ENCODE data around the gene CLIC2.
A peak's percentile ranks its signal among the peaks of the same experiment; 100 is the strongest.
"Not testable (repeated sequence)": the region's sequence is repeated elsewhere in the genome, so short reads cannot be mapped to it uniquely, and the experiment has no call there.

CLIC2 gene

GRCh38 chrX:155334486-155335336 lies at the start of gene CLIC2:
TSS of gene CLIC2 (minus strand) at chrX:155334614. CDS start at chrX:155334427, 187 bp downstream.
- Histone ChIP-seq H3K27ac (ENCODE audit: low read depth, low read length) (peak within 1 kb of the TSS; percentile 77), H3K4me1 (ENCODE audit: control insufficient read depth, insufficient read depth, low read length, unreplicated experiment) (no peaks in the 10 kb centered on the region), H3K79me2 (ENCODE audit: control insufficient read depth, insufficient read depth, low read length, unreplicated experiment) (peaks cover 8% of the 10 kb centered on the region), H3K4me3 (ENCODE audit: low read depth, low read length) (peak within 1 kb of the TSS; percentile 80), H2AFZ (ENCODE audit: low read length, unreplicated experiment) (peak within 1 kb of the TSS; percentile 91), H3K36me3 (ENCODE audit: insufficient read depth, low read length) (no peaks in the 10 kb centered on the region), H3K27me3 (ENCODE audit: insufficient read depth, low read length) (no peaks in the 10 kb centered on the region)

DNA sequence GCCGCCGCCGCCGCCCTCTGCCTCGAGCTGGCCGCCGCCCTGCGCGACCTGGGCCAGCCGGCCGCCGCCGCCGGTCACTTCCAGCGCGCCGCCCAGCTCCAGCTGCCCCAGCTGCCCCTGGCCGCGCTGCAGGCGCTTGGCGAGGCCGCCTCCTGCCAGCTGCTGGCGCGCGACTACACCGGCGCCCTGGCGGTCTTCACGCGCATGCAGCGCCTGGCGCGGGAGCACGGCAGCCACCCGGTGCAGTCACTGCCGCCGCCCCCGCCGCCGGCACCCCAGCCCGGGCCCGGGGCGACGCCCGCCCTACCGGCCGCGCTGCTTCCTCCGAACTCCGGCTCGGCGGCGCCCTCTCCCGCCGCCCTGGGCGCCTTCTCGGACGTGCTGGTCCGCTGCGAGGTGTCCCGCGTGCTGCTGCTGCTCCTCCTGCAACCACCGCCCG lies 48.1 kb upstream of the CLIC2 start:
- H3K79me2 ChIP-seq (ENCODE audit: control insufficient read depth, insufficient read depth, low read length, unreplicated experiment); H3K36me3 ChIP-seq (ENCODE audit: insufficient read depth, low read length); H3K27ac ChIP-seq (ENCODE audit: low read depth, low read length); H3K27me3 ChIP-seq (ENCODE audit: insufficient read depth, low read length); H3K4me3 ChIP-seq (ENCODE audit: low read depth, low read length); H2AFZ ChIP-seq (ENCODE audit: low read length, unreplicated experiment); H3K4me1 ChIP-seq (ENCODE audit: control insufficient read depth, insufficient read depth, low read length, unreplicated experiment): not testable (repeated sequence)

DNA sequence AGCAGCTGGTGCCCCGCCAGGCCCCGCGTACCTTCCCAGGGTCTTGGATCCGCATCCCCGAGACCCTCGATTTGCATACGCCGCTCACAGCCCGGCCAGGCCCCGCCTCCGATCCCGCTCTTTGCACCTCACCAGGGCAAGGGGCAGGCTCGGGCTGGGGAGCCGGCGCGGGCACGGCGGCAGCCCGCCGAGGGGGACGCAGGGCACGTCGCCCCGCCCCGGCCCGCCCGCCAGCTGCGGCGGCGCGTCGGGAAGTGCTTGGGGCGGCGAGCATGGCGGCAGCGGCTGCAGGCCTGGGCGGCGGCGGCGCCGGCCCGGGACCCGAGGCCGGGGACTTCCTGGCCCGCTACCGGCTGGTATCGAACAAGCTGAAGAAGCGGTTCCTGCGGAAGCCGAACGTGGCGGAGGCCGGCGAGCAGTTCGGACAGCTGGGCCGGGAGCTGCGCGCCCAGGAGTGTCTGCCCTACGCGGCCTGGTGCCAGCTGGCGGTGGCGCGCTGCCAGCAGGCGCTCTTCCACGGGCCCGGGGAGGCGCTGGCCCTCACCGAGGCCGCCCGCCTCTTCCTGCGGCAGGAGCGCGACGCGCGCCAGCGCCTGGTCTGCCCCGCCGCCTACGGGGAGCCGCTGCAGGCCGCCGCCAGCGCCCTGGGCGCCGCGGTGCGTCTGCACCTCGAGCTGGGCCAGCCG lies 47.6 kb upstream of the CLIC2 start, which contains the start of gene F8A2:
Gene F8A2, plus strand, starts transcription at position 253 of the 686 bp plus-strand sequence. Its CDS starts 20 bp downstream, at position 273.
- H3K4me1 ChIP-seq (ENCODE audit: control insufficient read depth, insufficient read depth, low read length, unreplicated experiment); H3K79me2 ChIP-seq (ENCODE audit: control insufficient read depth, insufficient read depth, low read length, unreplicated experiment); H2AFZ ChIP-seq (ENCODE audit: low read length, unreplicated experiment); H3K4me3 ChIP-seq (ENCODE audit: low read depth, low read length); H3K27ac ChIP-seq (ENCODE audit: low read depth, low read length); H3K36me3 ChIP-seq (ENCODE audit: insufficient read depth, low read length); H3K27me3 ChIP-seq (ENCODE audit: insufficient read depth, low read length): not testable (repeated sequence)

- not testable (repeated sequence) for H3K4me3 ChIP-seq (ENCODE audit: low read depth, low read length); H2AFZ ChIP-seq (ENCODE audit: low read length, unreplicated experiment); H3K27ac ChIP-seq (ENCODE audit: low read depth, low read length); H3K4me1 ChIP-seq (ENCODE audit: control insufficient read depth, insufficient read depth, low read length, unreplicated experiment); H3K27me3 ChIP-seq (ENCODE audit: insufficient read depth, low read length); H3K36me3 ChIP-seq (ENCODE audit: insufficient read depth, low read length); H3K79me2 ChIP-seq (ENCODE audit: control insufficient read depth, insufficient read depth, low read length, unreplicated experiment)
Observed at GRCh38 chrX:155379802-155380201, 45.4 kb upstream of the CLIC2 start.

GRCh38 chrX:155373777-155374458 lies 39.5 kb upstream of the CLIC2 start:
- H3K27ac ChIP-seq (ENCODE audit: low read depth, low read length); H3K79me2 ChIP-seq (ENCODE audit: control insufficient read depth, insufficient read depth, low read length, unreplicated experiment); H3K4me3 ChIP-seq (ENCODE audit: low read depth, low read length); H3K27me3 ChIP-seq (ENCODE audit: insufficient read depth, low read length); H2AFZ ChIP-seq (ENCODE audit: low read length, unreplicated experiment); H3K4me1 ChIP-seq (ENCODE audit: control insufficient read depth, insufficient read depth, low read length, unreplicated experiment); H3K36me3 ChIP-seq (ENCODE audit: insufficient read depth, low read length): not testable (repeated sequence)

GRCh38 chrX:155363712-155364111 lies 29.3 kb upstream of the CLIC2 start:
- H2AFZ ChIP-seq (ENCODE audit: low read length, unreplicated experiment); H3K27ac ChIP-seq (ENCODE audit: low read depth, low read length); H3K27me3 ChIP-seq (ENCODE audit: insufficient read depth, low read length); H3K4me3 ChIP-seq (ENCODE audit: low read depth, low read length); H3K4me1 ChIP-seq (ENCODE audit: control insufficient read depth, insufficient read depth, low read length, unreplicated experiment); H3K79me2 ChIP-seq (ENCODE audit: control insufficient read depth, insufficient read depth, low read length, unreplicated experiment); H3K36me3 ChIP-seq (ENCODE audit: insufficient read depth, low read length): not testable (repeated sequence)

DNA sequence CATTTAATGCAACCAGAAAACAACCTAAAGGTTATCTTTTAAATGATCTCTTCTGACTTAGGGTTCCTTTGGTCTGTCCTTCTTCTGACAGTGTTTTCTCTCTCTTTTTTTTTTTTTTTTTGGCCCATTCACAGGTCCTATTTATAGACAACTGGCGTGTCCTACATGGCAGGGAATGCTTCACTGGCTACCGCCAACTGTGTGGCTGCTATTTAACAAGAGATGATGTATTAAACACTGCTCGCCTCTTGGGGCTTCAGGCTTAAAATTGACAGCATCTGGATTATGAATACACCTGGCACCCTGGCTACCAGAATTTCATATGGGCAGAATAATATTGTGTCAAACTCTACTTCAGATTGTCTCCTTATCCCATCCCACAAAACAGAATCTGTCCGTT lies 15.0 kb upstream of the CLIC2 start:
- H3K27ac ChIP-seq (ENCODE audit: low read depth, low read length); H3K79me2 ChIP-seq (ENCODE audit: control insufficient read depth, insufficient read depth, low read length, unreplicated experiment); H2AFZ ChIP-seq (ENCODE audit: low read length, unreplicated experiment); H3K27me3 ChIP-seq (ENCODE audit: insufficient read depth, low read length); H3K4me3 ChIP-seq (ENCODE audit: low read depth, low read length); H3K4me1 ChIP-seq (ENCODE audit: control insufficient read depth, insufficient read depth, low read length, unreplicated experiment); H3K36me3 ChIP-seq (ENCODE audit: insufficient read depth, low read length): not testable (repeated sequence)

DNA sequence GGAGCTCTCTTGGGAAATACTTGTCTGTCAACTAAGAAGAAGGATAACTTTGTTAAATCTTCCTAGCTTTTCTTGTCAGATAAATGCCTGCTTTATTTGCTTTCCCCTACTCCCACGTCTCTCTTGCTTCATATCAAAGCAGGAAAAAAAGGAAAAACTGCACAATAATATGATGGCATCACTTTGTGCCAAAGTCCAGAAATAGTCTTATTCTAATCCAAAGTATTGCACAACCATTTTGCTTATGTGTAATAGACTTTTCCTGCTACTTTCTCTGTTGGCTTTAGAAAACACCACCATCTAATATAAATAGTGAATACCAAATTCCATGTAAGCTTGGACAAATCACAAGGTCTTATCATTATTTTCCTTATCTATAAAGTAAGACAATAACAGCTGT lies 11.3 kb upstream of the CLIC2 start:
- not testable (repeated sequence) for H3K79me2 ChIP-seq (ENCODE audit: control insufficient read depth, insufficient read depth, low read length, unreplicated experiment); H3K27me3 ChIP-seq (ENCODE audit: insufficient read depth, low read length); H3K4me1 ChIP-seq (ENCODE audit: control insufficient read depth, insufficient read depth, low read length, unreplicated experiment); H3K4me3 ChIP-seq (ENCODE audit: low read depth, low read length); H3K27ac ChIP-seq (ENCODE audit: low read depth, low read length); H2AFZ ChIP-seq (ENCODE audit: low read length, unreplicated experiment); H3K36me3 ChIP-seq (ENCODE audit: insufficient read depth, low read length)

- not testable (repeated sequence) for H3K79me2 ChIP-seq (ENCODE audit: control insufficient read depth, insufficient read depth, low read length, unreplicated experiment); H3K4me1 ChIP-seq (ENCODE audit: control insufficient read depth, insufficient read depth, low read length, unreplicated experiment); H3K4me3 ChIP-seq (ENCODE audit: low read depth, low read length); H3K27me3 ChIP-seq (ENCODE audit: insufficient read depth, low read length); H2AFZ ChIP-seq (ENCODE audit: low read length, unreplicated experiment); H3K36me3 ChIP-seq (ENCODE audit: insufficient read depth, low read length)
- 0 out of 2 replicates have a peak overlapping the region, but pooled peaks have one; percentile 61 for H3K27ac ChIP-seq (ENCODE audit: low read depth, low read length)
Observed at GRCh38 chrX:155335337-155335712, 911 bp upstream of the CLIC2 start.

DNA sequence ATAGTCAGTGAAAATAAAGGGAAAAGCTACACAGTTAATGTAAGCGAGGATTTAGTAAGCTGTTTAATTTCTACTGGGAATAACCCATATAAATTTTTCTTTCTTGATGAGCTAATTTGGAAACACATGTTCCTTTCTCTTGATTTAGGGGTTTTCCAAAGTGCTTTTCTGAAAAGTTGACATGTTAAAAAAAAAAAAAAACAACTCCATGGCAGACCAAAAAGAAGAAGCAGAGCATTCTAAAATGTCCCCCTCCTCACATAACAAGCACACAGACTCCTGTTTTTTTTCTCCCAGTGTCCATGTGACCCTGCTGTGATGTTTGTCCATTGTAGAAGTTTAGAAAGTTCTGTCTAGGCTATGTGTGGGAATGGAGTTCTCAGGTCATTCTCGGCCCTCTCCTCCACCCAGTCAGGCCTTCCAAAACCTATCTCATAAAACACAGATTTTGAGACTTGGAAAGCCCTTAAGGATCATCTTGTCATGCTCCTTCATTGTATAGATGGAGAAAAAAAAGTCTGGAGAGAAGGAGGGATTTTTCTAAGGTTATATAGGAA lies 792 bp downstream of the CLIC2 start:
- peak overlapping the region; percentile 77 for H3K27ac ChIP-seq (ENCODE audit: low read depth, low read length)
- no peaks in the 10 kb centered on the region for H3K27me3 ChIP-seq (ENCODE audit: insufficient read depth, low read length)
- peak overlapping the region; percentile 50 for H2AFZ ChIP-seq (ENCODE audit: low read length, unreplicated experiment)
- peaks cover 8% of the 10 kb centered on the region for H3K79me2 ChIP-seq (ENCODE audit: control insufficient read depth, insufficient read depth, low read length, unreplicated experiment)
- peak overlapping the region; percentile 80 for H3K4me3 ChIP-seq (ENCODE audit: low read depth, low read length)
- no peaks in the 10 kb centered on the region for H3K36me3 ChIP-seq (ENCODE audit: insufficient read depth, low read length)
- H3K4me1 ChIP-seq (ENCODE audit: control insufficient read depth, insufficient read depth, low read length, unreplicated experiment) = no peaks in the 10 kb centered on the region

Measured in ACC112 (cell line).